H1 (cell line): ENCODE measurements around the gene TSKU.

Source experiments
- ATF3 ChIP-seq: IDR thresholded peaks from 2 replicates; pipeline ENCODE4 v1.6.1; 2011; ENCODE audit warnings: low read depth, mild to moderate bottlenecking, low read length; ENCODE audit not compliant: insufficient read depth
- CHD1 ChIP-seq: IDR thresholded peaks from 2 replicates; pipeline ENCODE4 v1.6.1; 2012; ENCODE audit warnings: low read depth, low read length, improper control_type of control experiment
- CREB1 ChIP-seq: IDR thresholded peaks from 2 replicates; pipeline ENCODE4 v1.6.1; 2012; ENCODE audit warnings: inconsistent platforms
- CTCF ChIP-seq, 3 experiments: IDR thresholded peaks; 1 replicate in 2 of 3; 2 replicates in 1 of 3; pipeline versions ENCODE4 v1.5.1 to v1.6.1; 2011; ENCODE audit warnings: low read length in 3 of 3, mild to moderate bottlenecking in 3 of 3, inconsistent platforms in 2 of 3, low read depth in 1 of 3, moderate library complexity in 1 of 3; ENCODE audit not compliant: insufficient read depth in 1 of 3; ENCODE audit errors: control extremely low read depth in 1 of 3
- EZH2 ChIP-seq: fragments of 200-600 bp; sonication (generic); IDR thresholded peaks from 2 replicates; pipeline ENCODE4 v1.7.1; 2012; ENCODE audit warnings: low read depth, mild to moderate bottlenecking, moderate library complexity, low read length, inconsistent platforms; ENCODE audit not compliant: severe bottlenecking
- GTF2F1 ChIP-seq: IDR thresholded peaks from 2 replicates; pipeline ENCODE4 v1.6.1; 2012; ENCODE audit warnings: low read depth, low read length, improper control_type of control experiment, borderline replicate concordance
- POLR2A ChIP-seq, 2 experiments: IDR thresholded peaks; 1 replicate in 1 of 2; 2 replicates in 1 of 2; pipeline ENCODE4 v1.6.1; 2011; ENCODE audit warnings: low read depth in 2 of 2, low read length in 2 of 2, mild to moderate bottlenecking in 2 of 2; ENCODE audit errors: control extremely low read depth in 1 of 2
- POLR2AphosphoS5 ChIP-seq: IDR thresholded peaks from 2 replicates; pipeline ENCODE4 v1.6.1; 2011; ENCODE audit warnings: low read depth, low read length
- POU5F1 ChIP-seq: IDR thresholded peaks from 2 replicates; pipeline ENCODE4 v1.6.1; 2011; ENCODE audit warnings: low read depth, mild to moderate bottlenecking, low read length, moderate library complexity
- TAF1 ChIP-seq: IDR thresholded peaks from 2 replicates; pipeline ENCODE4 v1.6.1; 2011; ENCODE audit warnings: mild to moderate bottlenecking, low read depth, low read length
- USF2 ChIP-seq: IDR thresholded peaks from 2 replicates; pipeline ENCODE4 v1.6.1; 2011; ENCODE audit warnings: low read length, improper control_type of control experiment

- no peak for TF ChIP-seq GTF2F1
- TF ChIP-seq CTCF (IDR thresholded peaks at IDR 0.05; ENCODE audit: control extremely low read depth in 1 of 3, insufficient read depth in 1 of 3, low read depth in 1 of 3, low read length in 3 of 3) = peak; percentile 79 to 93 (median 82)
- no peak for TF ChIP-seq POLR2A (IDR thresholded peaks at IDR 0.05; ENCODE audit: control extremely low read depth in 1 of 2, low read depth in 2 of 2, low read length in 2 of 2)
- no peak for TF ChIP-seq POU5F1
- no peak for TF ChIP-seq ATF3
- TF ChIP-seq EZH2 = no peak
- TF ChIP-seq CHD1 = no peak
- 0 out of 2 replicates have a peak, but pooled peaks have one; percentile 27 for TF ChIP-seq CREB1
- no peak for TF ChIP-seq TAF1
- peak; percentile 42; the same call in 1 of the 2 replicates for TF ChIP-seq POLR2AphosphoS5
- TF ChIP-seq USF2 = no peak
Observed at GRCh38 chr11:76799066-76799804, 16.1 kb downstream of the TSKU start.
